GM20431 (cell line): ENCODE measurements around the gene KCND3.
"Not testable (repeated sequence)": the region's sequence is repeated elsewhere in the genome, so short reads cannot be mapped to it uniquely, and the experiment has no call there.

Experiments used
- in situ Hi-C: fragments of 300-500 bp; cut with MseI, MboI; formaldehyde crosslinking; loops from one replicate; pipeline ENCODE4 v1.15.0; 2020; ENCODE audit warnings: low sequenced_read_pairs; ENCODE audit not compliant: unreplicated experiment

The KCND3 gene

DNA sequence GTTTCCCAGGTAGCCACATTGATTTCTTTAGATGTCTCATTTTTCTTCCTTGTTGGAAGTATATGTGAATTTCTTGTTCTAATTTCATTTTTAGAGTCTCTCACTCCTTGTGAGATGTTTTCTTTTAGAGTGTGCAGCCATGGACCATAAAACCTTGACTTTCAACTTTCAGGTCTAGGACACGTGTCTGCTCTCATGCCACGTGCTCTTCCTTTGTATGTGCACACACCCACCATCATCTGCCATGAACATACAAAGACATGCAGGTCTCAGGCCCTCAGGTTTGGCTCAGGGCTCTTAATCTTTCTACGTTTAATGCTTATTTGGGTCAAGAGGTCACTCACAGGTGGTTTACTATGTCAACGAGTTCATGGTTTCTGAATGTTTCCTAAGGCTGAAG is 163.2 kb downstream of the KCND3 start:
- in situ Hi-C loops: no loop called here

- in situ Hi-C loops: no loop called here
These were observed 164.3 kb downstream of the KCND3 start for GRCh38 chr1:111825217-111825616.

DNA sequence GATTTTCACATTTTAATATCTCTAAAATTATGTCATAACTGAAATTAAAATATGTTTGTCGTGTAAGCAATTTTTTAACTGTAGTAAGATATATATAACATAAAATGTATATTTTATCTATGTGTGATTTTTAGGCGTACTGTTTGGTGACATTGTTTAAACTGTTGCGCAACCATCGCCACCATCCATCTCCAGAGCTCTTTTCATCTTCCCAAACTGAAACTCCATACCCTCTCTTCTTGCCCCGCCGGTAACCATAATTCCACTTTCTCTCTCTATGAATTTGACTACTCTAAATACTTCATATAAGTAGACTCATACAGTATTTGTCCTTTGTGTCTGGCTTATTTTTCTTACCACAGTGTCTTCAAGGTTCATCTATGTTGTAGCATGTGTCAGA is 167.3 kb downstream of the KCND3 start:
- in situ Hi-C loops: no loop called here

DNA sequence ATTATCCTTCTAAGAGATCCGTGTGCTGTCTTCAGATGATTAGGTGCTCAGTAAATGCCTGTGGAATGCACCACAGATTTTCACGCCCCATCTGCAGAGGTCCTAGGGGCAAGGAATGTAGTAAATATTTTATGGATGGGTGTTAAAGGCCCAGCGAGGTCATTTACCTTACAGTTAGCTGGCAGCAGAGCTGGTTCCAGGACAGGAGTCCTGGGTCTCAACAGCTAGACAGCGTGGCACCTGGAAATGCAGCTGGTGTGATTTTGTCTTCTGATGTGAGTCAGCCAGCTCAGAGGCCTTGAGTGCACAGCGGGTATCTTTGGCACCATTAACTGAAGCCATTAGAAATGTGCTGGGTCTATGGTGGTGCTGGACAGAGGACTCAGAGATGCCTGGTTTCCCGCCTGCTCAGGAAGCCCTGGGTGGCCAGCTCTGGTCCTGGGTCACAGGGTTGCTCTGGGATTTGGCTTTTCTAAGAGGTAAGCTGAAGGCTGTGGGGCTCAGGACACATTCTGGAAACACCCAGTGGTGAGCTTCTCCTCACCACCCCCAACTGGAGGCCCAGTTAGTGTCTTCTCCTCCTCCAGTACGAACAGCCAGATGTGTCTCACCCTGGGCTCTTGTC is 168.2 kb downstream of the KCND3 start:
- in situ Hi-C loops: no loop called here

DNA sequence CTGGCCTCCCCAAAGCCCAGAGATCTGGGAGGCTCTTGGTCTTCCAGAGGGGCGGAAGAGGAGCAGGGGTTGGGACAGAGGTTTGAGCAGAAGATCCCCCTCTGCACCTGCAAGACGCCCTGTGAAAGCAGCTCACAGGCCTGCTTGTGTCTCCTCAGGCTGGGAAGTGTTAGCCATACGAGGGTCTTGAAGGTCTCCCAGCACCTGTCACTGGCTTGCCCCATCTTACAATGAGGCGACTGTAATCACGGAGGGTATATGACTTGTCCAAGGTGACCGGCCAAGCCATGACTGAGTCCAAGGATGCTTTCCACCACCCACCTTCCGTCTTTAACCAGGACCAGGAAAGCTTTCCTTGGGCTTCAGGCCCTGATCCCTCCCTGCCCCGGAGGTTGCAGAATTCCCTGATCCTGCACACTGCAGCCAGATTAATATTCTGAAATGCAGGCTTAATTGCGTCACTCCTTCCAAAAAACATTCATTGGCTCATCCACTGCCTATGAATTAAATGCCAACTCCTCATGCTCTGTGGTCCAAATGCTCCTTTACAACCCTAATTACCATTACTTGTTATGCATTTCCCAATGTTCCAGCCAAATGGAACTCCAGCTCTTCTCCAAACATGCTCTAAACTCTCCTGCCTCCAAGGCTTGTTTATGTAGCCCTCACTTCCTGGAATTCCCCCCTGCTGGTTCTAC is 169.8 kb downstream of the KCND3 start:
- in situ Hi-C loops: no loop called here

GRCh38 chr1:111818546-111818945 is 170.9 kb downstream of the KCND3 start:
- in situ Hi-C loops: no loop called here

GRCh38 chr1:111818081-111818480 is 171.4 kb downstream of the KCND3 start:
- in situ Hi-C loops: no loop called here

DNA sequence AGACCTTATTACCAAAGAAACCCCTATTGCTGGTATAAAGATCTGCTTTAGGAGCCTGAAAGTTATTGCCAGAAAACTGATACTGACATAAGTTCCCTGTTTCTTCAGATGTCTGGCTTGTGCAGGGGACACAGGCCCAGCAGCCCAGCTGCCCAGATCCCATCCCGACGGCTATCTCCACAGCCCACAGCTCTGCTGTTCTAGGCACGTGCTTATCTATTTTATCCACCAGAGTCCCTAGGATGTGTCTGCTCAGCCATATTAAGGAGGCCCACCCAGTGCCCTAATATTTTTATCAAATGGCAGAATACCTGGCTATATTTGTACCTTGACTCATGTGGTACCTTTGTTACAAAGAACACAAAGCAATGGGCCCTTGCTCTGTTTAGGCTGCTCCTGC is 174.8 kb downstream of the KCND3 start:
- in situ Hi-C loops: no loop called here

GRCh38 chr1:111814305-111814628 is 175.2 kb downstream of the KCND3 start:
- in situ Hi-C loops: no loop called here

GRCh38 chr1:111813440-111814304 is 175.8 kb downstream of the KCND3 start:
- in situ Hi-C loops: no loop called here

DNA sequence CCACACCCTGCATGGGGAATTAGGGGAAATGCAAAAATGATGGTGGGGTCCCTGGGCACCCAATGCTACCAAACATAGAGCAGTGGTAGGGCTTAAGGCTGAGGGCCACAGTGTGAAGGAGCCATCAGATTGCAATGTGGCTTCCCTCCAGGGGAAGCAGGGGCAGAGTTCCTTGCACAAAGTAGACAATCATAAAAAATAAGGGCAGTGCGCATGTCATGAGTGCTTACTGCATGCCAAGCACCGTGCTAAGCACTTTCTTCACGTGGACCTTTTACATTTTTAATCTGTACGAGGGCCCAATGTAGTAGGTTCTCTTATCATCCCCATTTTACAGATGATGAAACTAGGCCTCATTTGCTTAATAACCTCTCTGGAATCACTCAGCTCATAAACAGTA is 177.2 kb downstream of the KCND3 start:
- in situ Hi-C loops: no loop called here

DNA sequence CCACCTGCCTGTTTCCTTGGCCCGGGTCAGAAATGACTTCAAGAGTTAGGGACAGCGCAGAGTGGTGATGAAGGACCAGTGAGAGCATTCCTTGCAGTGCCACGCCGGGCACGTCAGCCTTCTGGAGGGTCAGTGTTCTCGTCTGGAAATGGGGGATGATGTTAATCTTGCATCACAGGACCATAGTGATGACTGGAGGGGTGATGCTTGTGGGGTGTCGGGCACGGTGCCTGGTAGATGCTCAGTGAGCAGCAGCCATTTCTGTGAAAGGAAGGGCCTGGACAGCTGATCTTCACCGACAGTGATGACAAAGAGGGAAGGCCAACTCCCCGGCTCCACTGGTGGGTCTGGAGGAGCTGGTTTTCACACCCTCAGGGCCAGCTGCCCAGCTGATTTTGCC is 177.6 kb downstream of the KCND3 start:
- in situ Hi-C loops: no loop called here

GRCh38 chr1:111805251-111805650 is 184.2 kb downstream of the KCND3 start:
- in situ Hi-C loops: no loop called here

DNA sequence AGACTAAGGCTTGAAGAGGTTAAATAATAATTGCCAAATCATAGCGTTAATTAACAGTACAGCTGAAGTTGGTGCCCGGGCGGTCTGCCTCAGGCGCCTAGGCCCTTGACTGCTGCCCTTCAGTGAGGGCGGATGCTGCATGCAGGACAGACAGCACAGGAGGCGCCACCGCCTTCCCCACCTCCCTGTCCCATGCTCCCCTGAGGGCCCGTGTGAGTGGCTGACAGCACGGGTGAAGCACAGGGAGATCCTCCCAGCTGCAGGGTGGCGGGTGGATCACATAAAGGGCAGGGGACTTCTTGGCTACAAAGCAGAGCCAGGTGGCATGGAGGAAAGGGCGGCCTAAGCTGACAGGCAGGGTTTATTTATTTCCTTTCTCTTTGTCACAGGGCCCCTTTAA is 184.7 kb downstream of the KCND3 start:
- in situ Hi-C loops: no loop called here

- in situ Hi-C loops: no loop called here
These were observed 185.5 kb downstream of the KCND3 start for GRCh38 chr1:111803951-111804350.

DNA sequence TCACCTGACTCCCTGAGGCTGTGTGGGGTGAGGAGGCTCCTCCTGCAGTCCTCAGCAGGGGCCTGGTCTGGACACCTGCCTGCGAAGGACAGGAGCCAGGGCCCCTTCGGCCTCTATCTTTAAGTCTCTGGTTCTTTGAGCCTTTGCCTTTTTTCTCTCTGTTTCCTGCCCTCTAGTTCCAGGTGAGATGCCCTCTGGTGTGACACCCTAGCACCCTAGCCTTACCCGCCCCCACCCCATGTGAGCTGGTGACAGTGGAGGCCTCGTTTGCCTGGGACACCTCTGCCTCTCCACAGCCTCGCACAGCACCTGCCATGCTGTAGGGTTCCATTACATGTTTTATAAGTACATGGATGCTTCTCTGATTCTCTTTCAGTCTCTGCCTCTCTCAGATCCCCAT is 186.5 kb downstream of the KCND3 start:
- in situ Hi-C loops: no loop called here

GRCh38 chr1:111802110-111802509 is 187.4 kb downstream of the KCND3 start:
- in situ Hi-C loops: no loop called here

DNA sequence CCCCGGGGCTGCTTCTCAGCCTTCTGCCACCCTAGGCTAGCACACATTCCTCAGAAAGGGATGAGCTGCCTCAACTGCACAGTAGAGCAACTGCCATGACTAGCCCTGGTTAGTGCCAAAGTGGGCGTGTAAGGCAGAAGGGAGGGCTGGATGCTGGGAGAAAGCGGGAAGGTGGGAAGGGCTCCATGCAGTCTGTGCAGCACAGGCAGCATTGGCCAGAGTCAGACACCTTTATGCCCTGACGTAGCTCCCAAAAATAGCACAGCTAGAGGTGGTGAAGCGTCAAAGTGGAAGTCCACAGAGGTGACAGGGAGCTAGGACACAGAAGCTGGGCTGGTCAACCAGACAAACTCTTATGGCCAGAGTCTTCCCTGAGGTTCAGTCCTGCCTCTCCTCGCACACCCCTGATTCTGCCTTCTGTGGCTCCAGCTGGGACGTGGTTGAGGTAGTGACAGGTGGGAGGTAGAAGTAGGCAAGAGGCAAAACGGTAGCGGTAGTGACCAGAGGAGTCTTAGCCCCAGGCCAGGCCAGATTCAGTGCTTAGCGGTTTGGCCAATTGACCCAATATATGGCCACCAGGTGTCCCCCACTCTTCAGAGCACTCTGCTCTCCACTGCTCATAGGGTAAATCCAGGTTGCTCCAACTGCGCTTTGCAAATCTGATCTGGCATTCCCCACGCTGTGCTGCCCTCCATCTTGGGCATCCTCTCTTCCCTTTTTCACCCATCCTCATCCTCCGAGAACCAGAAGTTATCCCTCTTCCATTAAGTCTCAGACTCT is 188.2 kb downstream of the KCND3 start:
- in situ Hi-C loops: no loop called here

DNA sequence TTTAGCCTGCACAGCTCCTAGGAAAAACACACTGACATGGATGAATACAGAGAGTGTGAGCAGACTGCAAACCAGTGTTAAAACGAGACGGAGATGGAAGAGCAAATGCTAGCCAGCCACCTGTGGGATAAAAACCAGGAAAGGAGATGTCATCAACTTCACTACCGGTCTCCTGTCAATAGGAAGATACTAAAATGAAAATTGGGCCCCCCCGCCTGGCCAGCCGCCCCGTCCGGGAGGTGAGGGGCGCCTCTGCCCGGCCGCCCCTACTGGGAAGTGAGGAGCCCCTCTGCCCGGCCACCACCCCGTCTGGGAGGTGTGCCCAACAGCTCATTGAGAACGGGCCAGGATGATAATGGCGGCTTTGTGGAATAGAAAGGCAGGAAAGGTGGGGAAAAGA is 189.7 kb downstream of the KCND3 start:
- in situ Hi-C loops: not testable (repeated sequence)

DNA sequence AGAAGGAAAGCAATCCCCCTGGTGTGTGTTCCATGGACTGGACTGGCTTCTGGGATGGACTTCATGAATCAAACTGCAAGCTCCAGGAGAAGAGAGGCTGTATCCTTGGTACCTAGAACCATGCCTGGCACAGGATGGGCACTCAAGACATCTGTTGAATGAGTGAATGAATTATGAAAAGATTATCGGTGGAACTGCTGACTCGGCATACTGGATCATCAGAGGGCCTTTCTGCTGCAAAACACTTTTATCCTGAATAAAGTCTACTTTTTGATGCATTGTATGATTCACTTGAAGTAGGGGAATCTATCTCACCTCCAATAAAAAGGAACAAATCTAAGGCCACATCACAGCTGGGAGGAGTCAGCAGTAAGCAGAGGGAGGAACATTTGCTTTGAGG is 190.9 kb downstream of the KCND3 start:
- in situ Hi-C loops: no loop called here

- in situ Hi-C loops: no loop called here
These were observed 194.1 kb downstream of the KCND3 start for GRCh38 chr1:111795401-111795800.
